ENCODE measurements around the gene DOCK8. TPM values are rescaled to one million over a fixed set of nuclear protein-coding genes. Genes with fewer than 3 reads are reported as not detected.

The DOCK8 gene
- polyA plus RNA-seq, 2 of the 4 experiments (the other 2 are of a cell fraction) = 0.27 to 0.68 TPM

GRCh38 chr9:326667-327066, 112.0 kb downstream of the DOCK8 start:
- ATAC-seq = no peak
- FAIRE-seq = no peak
- no peak for DNase-seq (ENCODE audit: low read depth in 1 of 2, low spot score in 1 of 2)
- no peak overlapping the region for H3K4me3 ChIP-seq
- no peaks in the 10 kb centered on the region for H3K4me1 ChIP-seq
- H3K9me3 ChIP-seq = no peaks in the 10 kb centered on the region
- H3K27ac ChIP-seq = no peak overlapping the region
- CTCF ChIA-PET = no interaction called here
- POLR2A ChIA-PET = no interaction called here
- no peak overlapping the region for H3K4me2 ChIP-seq
- TF ChIP-seq RNF2 (IDR thresholded peaks at IDR 0.05; ENCODE audit: borderline replicate concordance, low read depth) (no peak), EHMT2 (IDR thresholded peaks at IDR 0.05; ENCODE audit: low read depth) (no peak), FOSL2 (IDR thresholded peaks at IDR 0.05) (no peak), FOSL2 (CRISPR knock-in tag; IDR thresholded peaks at IDR 0.05) (no peak), NR3C1 (IDR thresholded peaks at IDR 0.05) (no peak), CHD4 (IDR thresholded peaks at IDR 0.05; ENCODE audit: borderline replicate concordance) (no peak), KDM5A (IDR thresholded peaks at IDR 0.05) (no peak), ZNF302 (CRISPR knock-in tag; IDR thresholded peaks at IDR 0.05) (no peak), JUN (IDR thresholded peaks at IDR 0.05) (no peak), KDM1A (IDR thresholded peaks at IDR 0.05; ENCODE audit: low read depth) (no peak), RFX5 (IDR thresholded peaks at IDR 0.05) (no peak), FOXS1 (CRISPR knock-in tag; IDR thresholded peaks at IDR 0.05) (no peak), CHD2 (IDR thresholded peaks at IDR 0.05; ENCODE audit: low read length, partially characterized antibody) (no peak), RARB (CRISPR knock-in tag; IDR thresholded peaks at IDR 0.05) (no peak), MAX (IDR thresholded peaks at IDR 0.05) (no peak)
- WGBS (ENCODE audit: missing lambda C conversion rate) = 12% methylated on average over 2 of the region's 2 CpGs

GRCh38 chr9:328453-328852, 113.8 kb downstream of the DOCK8 start:
- Histone ChIP-seq H3K4me2 (no peak overlapping the region), H3K9me3 (no peaks in the 10 kb centered on the region), H3K4me3 (no peak overlapping the region), H3K4me1 (no peaks in the 10 kb centered on the region), H3K27ac (no peak overlapping the region)
- ATAC-seq = no peak
- ChIA-PET POLR2A (no interaction called here), CTCF (no interaction called here)
- DNase-seq (ENCODE audit: low read depth in 1 of 2, low spot score in 1 of 2) = no peak
- no peak for FAIRE-seq
- TF ChIP-seq CBX2 (IDR thresholded peaks at IDR 0.05; ENCODE audit: borderline replicate concordance, low read depth) (no peak), SREBF2 (IDR thresholded peaks at IDR 0.05) (no peak), RFX5 (IDR thresholded peaks at IDR 0.05) (no peak), TP53 (CRISPR knock-in tag; IDR thresholded peaks at IDR 0.05) (no peak), EHF (CRISPR knock-in tag; IDR thresholded peaks at IDR 0.05) (no peak), HES2 (IDR thresholded peaks at IDR 0.05) (no peak), EP300 (IDR thresholded peaks at IDR 0.05) (no peak), PHF8 (IDR thresholded peaks at IDR 0.05; ENCODE audit: borderline replicate concordance, low read depth) (no peak), ESRRA (IDR thresholded peaks at IDR 0.05; ENCODE audit: borderline replicate concordance, low read length) (no peak), CHD4 (IDR thresholded peaks at IDR 0.05; ENCODE audit: borderline replicate concordance) (no peak), POLR2A (IDR thresholded peaks at IDR 0.05; ENCODE audit: low read length) (no peak), E2F6 (IDR thresholded peaks at IDR 0.05; ENCODE audit: borderline replicate concordance, low read depth) (no peak)
- TF ChIP-seq, protein P1, sequence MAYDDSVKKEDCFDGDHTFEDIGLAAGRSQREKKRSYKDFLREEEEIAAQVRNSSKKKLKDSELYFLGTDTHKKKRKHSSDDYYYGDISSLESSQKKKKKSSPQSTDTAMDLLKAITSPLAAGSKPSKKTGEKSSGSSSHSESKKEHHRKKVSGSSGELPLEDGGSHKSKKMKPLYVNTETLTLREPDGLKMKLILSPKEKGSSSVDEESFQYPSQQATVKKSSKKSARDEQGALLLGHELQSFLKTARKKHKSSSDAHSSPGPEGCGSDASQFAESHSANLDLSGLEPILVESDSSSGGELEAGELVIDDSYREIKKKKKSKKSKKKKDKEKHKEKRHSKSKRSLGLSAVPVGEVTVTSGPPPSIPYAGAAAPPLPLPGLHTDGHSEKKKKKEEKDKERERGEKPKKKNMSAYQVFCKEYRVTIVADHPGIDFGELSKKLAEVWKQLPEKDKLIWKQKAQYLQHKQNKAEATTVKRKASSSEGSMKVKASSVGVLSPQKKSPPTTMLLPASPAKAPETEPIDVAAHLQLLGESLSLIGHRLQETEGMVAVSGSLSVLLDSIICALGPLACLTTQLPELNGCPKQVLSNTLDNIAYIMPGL (CRISPR knock-in tag; IDR thresholded peaks at IDR 0.05; ENCODE audit: borderline replicate concordance) = no peak
- WGBS (ENCODE audit: missing lambda C conversion rate) = 37% methylated on average over 3 of the region's 3 CpGs
